22Rv1 (cell line): ENCODE data around the gene DNMT3B.

Source experiments
- H3K27ac ChIP-seq: fragments of 450-650 bp; 2 replicates; pipeline ENCODE4 v1.5.1; 2017
- CTCF ChIP-seq: fragments of 450-650 bp; IDR thresholded peaks from 2 replicates; pipeline ENCODE4 v1.5.1; 2017; ENCODE audit warnings: mild to moderate bottlenecking
- ZFX ChIP-seq: fragments of 450-650 bp; IDR thresholded peaks from 2 replicates; pipeline ENCODE4 v1.6.1; 2017; ENCODE audit warnings: antibody characterized with exemption, borderline replicate concordance

Gene DNMT3B

GRCh38 chr20:32834972-32835371 is 72.8 kb downstream of the DNMT3B start:
- TF ChIP-seq ZFX (no peak), CTCF (no peak)
- no peak overlapping the region for H3K27ac ChIP-seq

- no peak overlapping the region for H3K27ac ChIP-seq
- no peak for TF ChIP-seq ZFX
- TF ChIP-seq CTCF, result no peak
Observed at GRCh38 chr20:32837157-32837556, 75.0 kb downstream of the DNMT3B start.

DNA sequence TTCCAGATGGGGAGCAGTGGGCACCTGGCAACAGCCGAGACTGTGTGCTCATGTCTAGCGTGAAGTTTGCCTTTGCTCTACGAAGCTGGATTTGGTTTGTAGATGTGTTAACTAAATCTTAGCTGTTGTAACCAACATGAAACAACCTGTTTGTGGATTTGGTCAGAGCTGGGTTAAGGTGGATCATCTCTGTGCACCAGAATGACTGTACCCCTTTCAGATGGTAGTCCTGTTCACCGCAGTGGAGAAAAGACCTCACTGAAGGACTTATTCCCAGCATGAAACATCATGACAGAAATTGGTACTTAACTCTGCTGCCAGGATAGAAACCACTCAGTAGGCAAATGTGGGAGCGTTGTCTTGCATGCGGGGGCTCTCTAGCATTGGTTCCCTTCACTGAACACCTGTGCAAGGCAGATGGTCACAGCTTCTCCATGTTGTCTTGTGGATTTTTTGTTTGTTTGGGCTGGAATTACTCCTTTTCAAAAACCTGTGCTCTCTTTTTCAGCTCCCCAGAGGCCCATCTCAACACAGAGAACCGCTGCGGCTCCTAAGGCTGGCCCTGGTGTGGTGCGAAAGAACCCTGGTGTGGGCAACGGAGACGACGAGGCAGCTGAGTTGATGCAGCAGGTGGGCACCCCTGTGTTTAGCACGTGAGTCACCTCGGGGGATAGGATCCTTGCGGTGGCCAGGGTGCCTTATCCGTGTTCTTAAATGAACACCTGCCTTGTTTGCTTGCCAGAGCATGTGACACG is 77.2 kb downstream of the DNMT3B start:
- H3K27ac ChIP-seq, result no peak overlapping the region
- TF ChIP-seq ZFX (no peak), CTCF (no peak)

DNA sequence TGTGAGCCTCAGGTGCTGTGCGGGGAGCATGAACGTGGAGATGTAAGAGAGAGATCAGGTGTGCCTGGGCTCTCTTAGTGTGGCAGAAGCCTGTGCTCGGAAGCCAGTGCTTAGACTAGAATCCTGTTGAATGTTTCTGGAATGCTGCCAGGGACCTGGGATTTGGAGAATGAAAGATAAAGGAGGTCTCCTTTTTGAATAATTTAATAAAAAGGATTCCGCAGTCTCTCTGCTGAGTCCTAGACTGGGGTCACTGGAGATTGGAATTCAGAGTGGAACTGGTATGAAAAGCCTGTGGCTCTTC is 77.7 kb downstream of the DNMT3B start:
- no peak for TF ChIP-seq CTCF
- no peak for TF ChIP-seq ZFX
- H3K27ac ChIP-seq, result no peak overlapping the region

DNA sequence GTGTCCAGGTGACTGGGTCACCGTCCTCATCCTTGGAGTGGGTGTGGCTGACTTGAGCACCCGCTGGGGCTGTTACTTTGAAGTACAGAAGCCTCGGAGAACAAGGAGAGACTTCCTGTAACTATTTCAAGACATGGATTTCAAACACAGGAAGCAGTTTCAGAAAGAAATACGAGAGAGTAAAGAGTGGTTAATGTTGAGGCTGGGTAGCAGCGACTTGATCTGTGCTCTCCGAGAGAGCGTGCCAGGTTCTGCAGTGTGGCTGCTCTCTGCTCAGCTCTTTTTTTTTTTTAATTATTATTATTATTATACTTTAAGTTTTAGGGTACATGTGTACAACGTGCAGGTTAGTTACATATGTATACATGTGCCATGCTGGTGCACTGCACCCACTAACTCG is 79.0 kb downstream of the DNMT3B start:
- no peak for TF ChIP-seq CTCF
- TF ChIP-seq ZFX, result no peak
- no peak overlapping the region for H3K27ac ChIP-seq

DNA sequence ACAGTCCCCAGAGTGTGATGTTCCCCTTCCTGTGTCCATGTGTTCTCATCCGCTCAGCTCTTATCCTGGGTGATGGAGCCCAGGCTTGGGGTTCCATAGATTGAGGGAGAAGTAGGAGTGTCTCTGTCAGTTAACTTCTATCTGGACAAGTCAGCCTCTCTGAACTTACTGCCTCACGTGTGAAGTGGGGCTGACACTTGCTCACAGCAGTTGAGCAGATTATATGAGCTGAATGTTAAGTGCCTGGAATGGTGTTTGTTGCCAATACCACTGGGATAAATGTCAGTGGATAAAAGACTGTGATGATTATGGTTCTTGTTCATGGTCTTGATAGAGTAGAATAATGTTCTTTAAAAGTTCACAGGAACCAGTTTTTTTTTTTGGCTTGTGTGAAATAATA is 79.4 kb downstream of the DNMT3B start:
- TF ChIP-seq ZFX (no peak), CTCF (no peak)
- H3K27ac ChIP-seq, result no peak overlapping the region

DNA sequence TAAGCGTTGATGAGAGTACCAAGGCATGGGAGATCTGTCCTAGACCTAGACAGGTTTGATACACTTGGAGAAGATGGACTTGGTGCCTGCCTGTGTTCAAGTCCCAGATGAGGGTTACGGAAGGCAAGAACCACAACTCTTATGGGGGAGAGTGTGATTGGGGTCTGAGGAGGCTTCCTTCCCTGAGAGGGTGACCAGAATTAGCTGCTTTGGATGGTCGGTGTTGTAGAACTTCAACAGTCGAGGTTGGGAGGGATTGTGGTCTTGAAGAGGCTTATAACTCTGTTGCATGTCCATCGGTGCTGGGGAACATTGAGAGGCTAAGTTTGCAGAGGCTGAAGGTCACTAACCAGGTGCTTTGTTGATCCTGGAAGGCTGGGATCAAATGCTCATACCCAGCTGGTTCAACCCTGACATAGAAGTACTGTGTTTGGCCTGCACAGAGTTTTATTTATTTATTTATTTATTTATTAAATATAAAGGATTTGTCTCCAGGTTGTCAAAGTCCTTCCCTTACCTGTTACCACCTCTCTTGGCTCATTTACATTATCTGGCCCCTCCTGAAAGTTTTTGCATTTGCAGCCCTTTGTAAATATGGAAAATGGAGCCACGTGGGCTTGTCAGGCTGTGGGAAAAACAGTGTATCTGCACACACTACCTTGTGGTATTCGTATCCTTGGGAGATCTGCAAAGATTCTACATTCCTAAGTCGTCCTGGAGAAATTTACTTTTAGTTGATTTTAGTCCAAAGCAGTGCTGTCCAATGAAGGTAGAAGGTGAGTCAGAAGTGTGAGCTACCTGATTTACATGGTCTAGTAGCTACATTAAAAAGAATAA is 80.7 kb downstream of the DNMT3B start:
- TF ChIP-seq ZFX, result no peak
- no peak for TF ChIP-seq CTCF
- H3K27ac ChIP-seq, result no peak overlapping the region
